Measurements from ENCODE around the gene AK8.

AK8 gene

GRCh38 chr9:132877824-132878694, at the start of gene AK8:
TSS of gene AK8 (minus strand) at chr9:132878284. CDS start at chr9:132878255, 29 bp downstream.
- peak; percentile 38 to 68 (median 48) for DNase-seq

GRCh38 chr9:132927704-132928103, 49.6 kb upstream of the AK8 start:
- DNase-seq, result no peak

- DNase-seq, result no peak
These were observed 45.3 kb upstream of the AK8 start for GRCh38 chr9:132923346-132923902.

- DNase-seq, result no peak
These were observed 41.7 kb upstream of the AK8 start for GRCh38 chr9:132919614-132920268.

GRCh38 chr9:132914924-132915323, 36.8 kb upstream of the AK8 start:
- DNase-seq, result no peak

GRCh38 chr9:132912131-132912530, 34.0 kb upstream of the AK8 start:
- no peak for DNase-seq

- DNase-seq, result no peak
These were observed 32.3 kb upstream of the AK8 start for GRCh38 chr9:132910376-132910775.

GRCh38 chr9:132909311-132909710, 31.2 kb upstream of the AK8 start:
- no peak for DNase-seq

GRCh38 chr9:132908635-132909034, 30.6 kb upstream of the AK8 start:
- DNase-seq, result no peak

- DNase-seq, result no peak
These were observed 27.6 kb upstream of the AK8 start for GRCh38 chr9:132905726-132906125.

- DNase-seq, result no peak
These were observed 25.7 kb upstream of the AK8 start for GRCh38 chr9:132903574-132904492.

- peak; percentile 26 to 60 (median 52) for DNase-seq
These were observed 24.1 kb upstream of the AK8 start for GRCh38 chr9:132901858-132902831.

- DNase-seq, result no peak
These were observed 20.0 kb upstream of the AK8 start for GRCh38 chr9:132898051-132898450.

- DNase-seq, result no peak
These were observed 18.8 kb upstream of the AK8 start for GRCh38 chr9:132896906-132897305.

- no peak for DNase-seq
These were observed 18.2 kb upstream of the AK8 start for GRCh38 chr9:132896264-132896663.

- no peak for DNase-seq
These were observed 17.1 kb upstream of the AK8 start for GRCh38 chr9:132894862-132895835.

GRCh38 chr9:132894346-132894745, 16.3 kb upstream of the AK8 start:
- no peak for DNase-seq

GRCh38 chr9:132892400-132892799, 14.3 kb upstream of the AK8 start:
- no peak for DNase-seq

- no peak for DNase-seq
These were observed 10.1 kb upstream of the AK8 start for GRCh38 chr9:132888151-132888550.
